ENCODE data around the gene EVI5L.
"Not testable (repeated sequence)": the region's sequence is repeated elsewhere in the genome, so short reads cannot be mapped to it uniquely, and the experiment has no call there.

EVI5L gene

DNA sequence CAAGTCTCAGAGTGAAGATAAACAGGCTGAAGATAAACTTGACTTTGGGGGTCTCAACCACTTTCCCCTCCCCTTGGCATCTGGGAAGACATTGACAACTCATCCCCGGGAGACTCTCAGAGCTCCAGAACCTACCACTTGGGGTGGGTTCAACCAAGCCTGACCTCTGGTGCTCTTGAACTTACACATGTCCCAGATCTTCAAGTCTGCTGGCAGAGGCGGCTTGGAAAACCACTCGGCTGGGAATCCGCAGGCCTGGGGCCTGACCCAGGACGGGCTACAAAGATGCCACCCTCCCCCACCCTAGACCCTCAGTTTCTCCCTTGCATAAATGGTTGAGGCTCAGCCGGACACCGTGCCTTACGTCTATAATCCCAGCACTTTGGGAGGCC is 58.8 kb downstream of the EVI5L start:
- ATAC-seq (replicated peaks), result no peak
- peaks cover 0 to 1% of the 10 kb centered on the region in 2 donors for H3K36me3 Mint-ChIP-seq
- peaks cover 0 to 2% of the 10 kb centered on the region in 2 donors for H3K9me3 Mint-ChIP-seq

DNA sequence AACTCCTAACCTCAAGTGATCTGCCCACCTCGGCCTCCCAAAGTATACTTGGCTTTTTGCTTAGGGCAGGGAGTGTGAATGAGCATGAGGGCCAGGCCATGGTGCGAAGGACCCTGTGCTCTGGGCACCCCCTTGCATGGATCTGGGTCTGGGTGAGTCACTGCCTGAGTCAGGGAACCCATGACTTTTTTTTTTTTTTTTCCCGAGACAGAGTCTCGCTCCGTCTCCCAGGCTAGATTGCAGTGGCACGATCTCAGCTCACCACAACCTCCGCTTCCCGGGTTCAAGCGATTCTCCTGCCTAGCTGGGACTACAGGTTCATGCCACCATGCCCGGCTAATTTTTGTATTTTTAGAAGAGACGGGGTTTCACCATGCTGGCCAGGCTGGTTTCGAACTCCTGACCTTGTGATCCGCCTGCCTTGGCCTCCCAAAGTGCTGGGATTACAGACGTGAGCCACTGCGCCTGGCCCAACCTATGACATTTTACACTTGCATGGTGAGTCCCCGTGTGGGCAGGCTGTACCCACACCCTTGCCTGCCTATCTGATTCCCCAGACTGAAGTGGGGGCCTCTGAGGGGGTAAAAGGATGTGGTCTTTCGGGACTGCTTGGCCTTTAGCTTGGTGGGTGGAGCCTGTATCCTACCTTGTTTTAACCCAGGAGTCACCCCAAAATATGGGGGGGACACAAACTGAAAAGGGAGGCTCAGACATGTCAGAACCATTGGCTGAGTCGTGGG is 63.5 kb downstream of the EVI5L start:
- not testable (repeated sequence) for H3K9me3 Mint-ChIP-seq; H3K4me1 Mint-ChIP-seq; H3K36me3 Mint-ChIP-seq; DNase-seq; ATAC-seq (replicated peaks); H3K4me3 Mint-ChIP-seq; H3K27ac Mint-ChIP-seq
- peaks cover 31 to 44% of the 10 kb centered on the region in 2 donors for H3K27me3 Mint-ChIP-seq

More for the DNA sequence above, 58.8 kb downstream of the EVI5L start:
- Mint-ChIP-seq H3K4me1 (peaks cover 0 to 3% of the 10 kb centered on the region in 2 donors), H3K27ac (no peak overlapping the region), H3K4me3 (no peak overlapping the region), H3K27me3 (peaks cover 25 to 37% of the 10 kb centered on the region in 2 donors)
- no peak for DNase-seq

DNA sequence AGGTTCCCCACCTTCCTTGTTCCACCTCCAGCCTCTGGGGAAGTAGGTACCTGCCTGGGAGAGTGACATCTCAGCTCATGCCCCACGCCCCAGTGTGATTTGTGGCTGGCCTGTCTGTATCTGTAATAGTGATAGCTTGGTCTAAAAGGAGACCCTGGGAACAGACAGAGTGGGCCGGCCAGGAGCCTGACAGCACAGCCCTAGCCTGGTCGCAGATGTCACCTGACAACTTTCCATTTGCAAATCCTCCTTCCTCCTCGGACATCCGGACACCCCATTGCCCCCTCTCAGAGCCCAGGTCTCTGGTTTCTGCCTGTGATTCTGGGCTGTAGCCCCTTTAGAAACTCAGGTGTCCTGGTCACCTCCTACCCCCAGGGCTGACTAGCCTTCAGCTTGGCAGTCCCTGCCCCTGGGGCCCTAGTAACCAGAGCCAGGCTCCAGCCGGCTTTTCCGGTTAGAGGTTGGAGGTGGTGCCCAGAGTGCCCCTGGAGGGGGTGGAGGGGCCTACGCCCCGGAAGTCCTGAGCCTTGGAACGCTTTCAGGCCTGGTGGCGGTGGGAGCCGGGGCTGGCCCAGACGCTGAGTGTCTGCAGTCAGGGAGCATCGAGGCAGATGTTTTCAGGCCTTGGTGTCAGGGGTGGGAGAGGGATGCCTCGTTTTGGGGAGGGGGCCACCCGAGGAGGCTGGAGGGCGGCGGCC is 64.7 kb downstream of the EVI5L start:
- Mint-ChIP-seq H3K36me3 (no peaks in the 10 kb centered on the region), H3K9me3 (no peaks in the 10 kb centered on the region), H3K4me1 (peaks cover 0 to 1% of the 10 kb centered on the region in 2 donors)

DNA sequence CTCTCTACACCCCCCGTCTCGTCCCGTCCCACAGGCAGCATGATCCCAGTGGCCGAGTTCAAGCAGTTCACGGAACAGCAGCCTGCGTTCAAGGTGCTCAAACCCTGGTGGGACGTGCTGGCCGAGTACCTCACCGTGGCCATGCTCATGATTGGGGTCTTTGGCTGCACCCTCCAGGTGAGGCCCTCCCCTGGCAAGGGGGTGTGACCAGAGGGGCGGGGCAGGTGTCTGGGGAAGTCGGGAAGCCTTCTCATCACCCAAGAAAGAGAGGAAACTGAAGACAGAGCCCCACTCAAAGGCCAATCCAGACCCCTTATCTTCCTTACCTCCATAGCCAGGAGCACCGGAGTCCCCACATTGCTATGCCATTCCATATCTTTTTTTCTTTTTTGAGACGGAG is 65.5 kb downstream of the EVI5L start:
- Mint-ChIP-seq H3K36me3 (no peaks in the 10 kb centered on the region), H3K27me3 (peaks cover 23 to 30% of the 10 kb centered on the region in 2 donors), H3K9me3 (no peaks in the 10 kb centered on the region), H3K4me3 (no peak overlapping the region), H3K4me1 (peaks cover 0 to 1% of the 10 kb centered on the region in 2 donors), H3K27ac (no peak overlapping the region)
- no peak for ATAC-seq (replicated peaks)
- no peak for DNase-seq

More for the DNA sequence above, 64.7 kb downstream of the EVI5L start:
- H3K27ac Mint-ChIP-seq, result no peak overlapping the region
- peaks cover 26 to 33% of the 10 kb centered on the region in 2 donors for H3K27me3 Mint-ChIP-seq
- ATAC-seq (replicated peaks) (no peak), DNase-seq (no peak)
- no peak overlapping the region for H3K4me3 Mint-ChIP-seq

DNA sequence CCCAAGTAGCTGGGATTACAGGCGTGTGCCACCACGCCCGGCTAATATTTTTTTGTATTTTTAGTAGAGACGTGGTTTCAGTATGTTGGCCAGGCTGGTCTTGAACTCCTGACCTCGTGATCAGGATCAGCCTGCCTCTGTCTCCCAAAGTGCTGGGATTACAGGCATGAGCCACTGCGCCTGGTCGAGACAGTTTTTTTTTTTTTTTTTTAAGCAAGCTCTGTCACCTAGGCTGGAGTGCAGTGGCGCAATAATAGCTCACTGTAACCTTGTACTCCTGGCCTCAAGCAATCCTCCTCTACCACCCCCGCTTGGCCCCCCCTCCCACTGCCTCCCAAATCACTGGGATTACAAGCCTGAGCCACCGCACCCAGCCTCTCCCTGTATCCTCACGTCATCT is 67.3 kb downstream of the EVI5L start:
- H3K27me3 Mint-ChIP-seq, result peaks cover 19 to 23% of the 10 kb centered on the region in 2 donors
- peaks cover 2 to 6% of the 10 kb centered on the region in 2 donors for H3K4me1 Mint-ChIP-seq
- H3K4me3 Mint-ChIP-seq, result no peak overlapping the region
- H3K36me3 Mint-ChIP-seq, result no peaks in the 10 kb centered on the region
- DNase-seq, result no peak
- H3K9me3 Mint-ChIP-seq, result no peaks in the 10 kb centered on the region
- H3K27ac Mint-ChIP-seq, result no peak overlapping the region
- ATAC-seq (replicated peaks), result no peak

DNA sequence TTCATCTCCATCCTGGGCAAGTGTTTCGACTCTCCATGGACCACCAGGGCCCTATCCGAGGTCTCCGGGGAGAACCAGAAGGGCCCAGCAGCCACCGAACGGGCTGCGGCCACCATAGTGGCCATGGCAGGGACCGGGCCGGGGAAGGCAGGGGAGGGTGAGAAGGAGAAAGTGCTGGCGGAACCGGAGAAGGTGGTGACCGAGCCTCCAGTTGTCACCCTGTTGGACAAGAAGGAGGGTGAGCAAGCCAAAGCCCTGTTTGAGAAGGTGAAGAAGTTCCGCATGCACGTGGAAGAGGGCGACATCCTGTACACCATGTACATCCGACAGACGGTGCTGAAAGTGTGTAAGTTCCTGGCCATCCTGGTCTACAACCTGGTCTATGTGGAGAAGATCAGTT is 68.9 kb downstream of the EVI5L start:
- H3K4me1 Mint-ChIP-seq, result peaks cover 14 to 20% of the 10 kb centered on the region in 2 donors
- no peak overlapping the region for H3K27ac Mint-ChIP-seq
- H3K9me3 Mint-ChIP-seq, result no peaks in the 10 kb centered on the region

DNA sequence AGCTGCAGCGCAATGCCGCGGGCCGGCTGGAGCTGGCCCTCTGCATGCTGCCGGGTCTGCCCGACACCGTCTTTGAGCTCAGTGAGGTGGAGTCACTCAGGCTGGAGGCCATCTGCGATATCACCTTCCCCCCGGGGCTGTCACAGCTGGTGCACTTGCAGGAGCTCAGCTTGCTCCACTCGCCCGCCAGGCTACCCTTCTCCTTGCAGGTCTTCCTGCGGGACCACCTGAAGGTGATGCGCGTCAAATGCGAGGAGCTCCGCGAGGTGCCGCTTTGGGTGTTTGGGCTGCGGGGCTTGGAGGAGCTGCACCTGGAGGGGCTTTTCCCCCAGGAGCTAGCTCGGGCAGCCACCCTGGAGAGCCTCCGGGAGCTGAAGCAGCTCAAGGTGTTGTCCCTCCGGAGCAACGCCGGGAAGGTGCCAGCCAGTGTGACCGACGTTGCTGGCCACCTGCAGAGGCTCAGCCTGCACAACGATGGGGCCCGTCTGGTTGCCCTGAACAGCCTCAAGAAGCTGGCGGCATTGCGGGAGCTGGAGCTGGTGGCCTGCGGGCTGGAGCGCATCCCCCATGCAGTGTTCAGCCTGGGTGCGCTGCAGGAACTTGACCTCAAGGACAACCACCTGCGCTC is 69.8 kb downstream of the EVI5L start:
- peaks cover 2 to 11% of the 10 kb centered on the region in 2 donors for H3K36me3 Mint-ChIP-seq
- H3K4me3 Mint-ChIP-seq, result no peak overlapping the region
- peaks cover 11 to 13% of the 10 kb centered on the region in 2 donors for H3K27me3 Mint-ChIP-seq
- H3K9me3 Mint-ChIP-seq, result no peaks in the 10 kb centered on the region
- no peak for DNase-seq
- ATAC-seq (replicated peaks), result no peak
- H3K4me1 Mint-ChIP-seq, result peaks cover 18 to 26% of the 10 kb centered on the region in 2 donors
- H3K27ac Mint-ChIP-seq, result no peak overlapping the region

More for the DNA sequence above, 68.9 kb downstream of the EVI5L start:
- H3K27me3 Mint-ChIP-seq, result peaks cover 17 to 22% of the 10 kb centered on the region in 2 donors
- peaks cover 2 to 6% of the 10 kb centered on the region in 2 donors for H3K36me3 Mint-ChIP-seq
- no peak for DNase-seq
- no peak overlapping the region for H3K4me3 Mint-ChIP-seq
- no peak for ATAC-seq (replicated peaks)

DNA sequence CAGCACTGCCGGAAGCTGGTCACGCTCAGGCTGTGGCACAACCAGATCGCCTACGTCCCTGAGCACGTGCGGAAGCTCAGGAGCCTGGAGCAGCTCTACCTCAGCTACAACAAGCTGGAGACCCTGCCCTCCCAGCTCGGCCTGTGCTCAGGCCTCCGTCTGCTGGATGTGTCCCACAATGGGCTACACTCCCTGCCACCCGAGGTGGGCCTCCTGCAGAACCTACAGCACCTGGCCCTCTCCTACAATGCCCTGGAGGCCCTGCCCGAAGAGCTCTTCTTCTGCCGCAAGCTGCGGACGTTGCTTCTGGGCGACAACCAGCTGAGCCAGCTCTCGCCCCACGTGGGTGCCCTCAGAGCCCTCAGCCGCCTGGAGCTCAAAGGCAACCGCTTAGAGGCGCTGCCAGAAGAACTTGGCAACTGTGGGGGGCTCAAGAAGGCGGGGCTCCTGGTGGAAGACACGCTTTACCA is 70.4 kb downstream of the EVI5L start:
- ATAC-seq (replicated peaks), result no peak
- H3K9me3 Mint-ChIP-seq, result no peaks in the 10 kb centered on the region
- DNase-seq, result no peak
- H3K27ac Mint-ChIP-seq, result no peak overlapping the region
- peaks cover 5 to 7% of the 10 kb centered on the region in 2 donors for H3K27me3 Mint-ChIP-seq
- no peak overlapping the region for H3K4me3 Mint-ChIP-seq
- peaks cover 22 to 31% of the 10 kb centered on the region in 2 donors for H3K4me1 Mint-ChIP-seq
- H3K36me3 Mint-ChIP-seq, result peaks cover 2 to 15% of the 10 kb centered on the region in 2 donors

DNA sequence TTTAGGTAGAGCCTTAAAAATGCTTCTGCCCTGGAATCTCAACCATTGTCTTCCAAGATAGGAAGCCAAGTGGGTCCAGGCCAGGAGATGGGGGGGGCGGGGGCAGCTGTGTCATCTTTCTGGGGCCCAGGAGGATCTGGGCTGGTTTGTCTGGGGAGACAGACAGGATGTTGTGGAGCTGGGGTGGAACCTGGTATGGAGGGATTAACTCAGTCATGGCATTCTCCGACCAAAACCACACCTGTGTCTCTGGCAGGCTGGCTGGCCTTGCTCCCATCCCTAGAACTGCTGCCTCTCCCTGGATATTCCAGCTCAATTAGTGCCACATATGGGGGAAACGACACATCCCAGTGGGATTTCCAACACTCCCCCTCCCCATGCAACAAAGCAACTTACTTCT is 70.9 kb downstream of the EVI5L start:
- Mint-ChIP-seq H3K4me3 (no peak overlapping the region), H3K27ac (no peak overlapping the region), H3K9me3 (no peaks in the 10 kb centered on the region), H3K36me3 (peaks cover 7 to 20% of the 10 kb centered on the region in 2 donors), H3K4me1 (peaks cover 26 to 36% of the 10 kb centered on the region in 2 donors), H3K27me3 (peaks cover under 1 to 6% of the 10 kb centered on the region in 2 donors)
- DNase-seq, result no peak
- no peak for ATAC-seq (replicated peaks)

DNA sequence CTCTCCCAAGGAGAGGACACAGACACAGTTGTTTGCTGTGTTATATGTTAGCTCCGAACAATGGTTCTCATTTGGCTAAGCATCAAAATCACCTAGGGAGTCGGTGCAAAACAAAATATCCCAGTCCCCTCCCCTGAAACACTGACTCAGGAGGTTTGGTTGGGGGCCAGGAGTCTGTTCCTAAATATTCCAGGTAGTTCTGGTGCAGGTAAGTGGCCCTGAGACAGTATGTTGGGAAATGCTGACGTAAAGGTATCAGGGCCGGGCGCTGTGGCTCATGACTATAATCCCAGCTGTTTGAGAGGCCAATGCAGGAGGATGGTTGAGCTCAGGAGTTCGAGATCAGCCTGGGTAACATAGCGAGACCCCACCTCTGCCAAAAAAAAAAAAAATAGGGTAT is 71.3 kb downstream of the EVI5L start:
- no peak overlapping the region for H3K4me3 Mint-ChIP-seq

DNA sequence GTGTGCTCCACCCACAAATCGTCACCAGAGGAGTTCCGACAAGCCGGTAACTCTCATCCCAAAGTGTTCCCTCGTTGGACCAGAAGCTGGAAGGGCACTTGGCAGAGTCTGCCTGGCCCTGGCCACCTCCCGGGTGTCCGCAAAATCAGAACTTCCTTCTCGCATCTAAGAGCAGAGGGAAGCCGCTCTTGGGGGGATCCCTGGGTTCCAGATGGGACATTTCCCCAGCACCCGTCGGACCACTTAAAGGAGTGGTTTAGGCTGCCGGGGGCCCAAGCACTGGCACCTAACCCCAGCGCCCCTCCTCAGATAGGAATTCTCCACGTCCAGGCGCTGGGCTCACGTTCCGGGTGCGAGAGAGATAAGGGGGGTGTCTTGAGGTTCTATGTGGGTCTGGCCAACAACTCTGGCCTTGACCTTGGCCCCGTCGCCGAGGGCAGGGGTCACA is 72.8 kb downstream of the EVI5L start:
- H3K4me3 Mint-ChIP-seq, result peak overlapping the region; percentile 92 to 96
- peaks cover 0 to under 1% of the 10 kb centered on the region in 2 donors for H3K27me3 Mint-ChIP-seq
- ATAC-seq (replicated peaks), result no peak
- peaks cover 31 to 47% of the 10 kb centered on the region in 2 donors for H3K4me1 Mint-ChIP-seq
- H3K27ac Mint-ChIP-seq, result peak overlapping the region; percentile 95
- peaks cover 16 to 31% of the 10 kb centered on the region in 2 donors for H3K36me3 Mint-ChIP-seq
- DNase-seq, result no peak
- H3K9me3 Mint-ChIP-seq, result no peaks in the 10 kb centered on the region

More for the DNA sequence above, 71.3 kb downstream of the EVI5L start:
- Mint-ChIP-seq H3K36me3 (peaks cover 9 to 23% of the 10 kb centered on the region in 2 donors), H3K27me3 (peaks cover 0 to 6% of the 10 kb centered on the region in 2 donors), H3K27ac (no peak overlapping the region), H3K4me1 (peaks cover 27 to 40% of the 10 kb centered on the region in 2 donors), H3K9me3 (no peaks in the 10 kb centered on the region)
- no peak for DNase-seq
- no peak for ATAC-seq (replicated peaks)

DNA sequence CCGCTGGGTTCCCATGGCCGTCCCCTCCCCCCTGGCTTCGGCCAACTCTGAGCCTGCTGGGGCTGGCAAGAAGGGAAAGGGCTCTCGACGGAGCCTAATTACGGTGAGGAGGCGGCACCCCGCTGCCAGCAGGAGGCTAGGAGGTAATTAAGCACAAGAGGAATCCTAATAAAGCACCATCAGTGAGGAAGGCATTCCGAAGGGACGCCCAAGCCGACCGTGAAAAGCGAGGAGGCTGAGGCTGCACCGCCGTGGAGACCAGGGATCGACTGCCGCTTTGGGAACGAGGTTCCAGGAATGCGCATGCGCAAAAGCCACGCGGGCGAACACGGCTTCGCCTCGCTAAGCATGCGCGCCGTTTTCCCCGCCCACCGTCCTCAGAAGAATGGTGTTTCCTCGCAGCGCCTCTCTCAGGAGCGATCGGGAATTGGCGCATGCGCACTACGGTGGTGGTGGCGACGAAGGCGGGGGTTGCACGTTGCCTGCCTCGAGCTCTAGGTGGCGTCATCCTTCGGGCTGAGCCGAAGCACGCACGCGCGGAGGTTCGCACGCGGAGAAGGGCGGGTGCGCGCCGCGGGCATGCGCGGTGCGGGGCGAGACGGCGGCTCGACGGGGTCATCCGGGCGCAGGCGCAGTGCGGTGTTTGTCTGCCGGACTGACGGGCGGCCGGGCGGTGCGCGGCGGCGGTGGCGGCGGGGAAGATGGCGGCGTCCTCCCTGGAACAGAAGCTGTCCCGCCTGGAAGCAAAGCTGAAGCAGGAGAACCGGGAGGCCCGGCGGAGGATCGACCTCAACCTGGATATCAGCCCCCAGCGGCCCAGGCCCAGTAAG is 73.4 kb downstream of the EVI5L start, which contains the start of gene MAP2K7:
TSS of gene MAP2K7 (plus strand) at position 634 of the 830 bp plus-strand sequence. CDS start at position 702, 68 bp downstream.
- peaks cover 16 to 31% of the 10 kb centered on the region in 2 donors for H3K36me3 Mint-ChIP-seq
- H3K27me3 Mint-ChIP-seq, result no peaks in the 10 kb centered on the region
- ATAC-seq (replicated peaks) (peak; percentile 84 to 86), DNase-seq (peak; percentile 100)
- H3K27ac Mint-ChIP-seq, result peak within 1 kb of the TSS; percentile 95
- no peaks in the 10 kb centered on the region for H3K9me3 Mint-ChIP-seq
- H3K4me3 Mint-ChIP-seq, result peak within 1 kb of the TSS; percentile 93 to 96
- H3K4me1 Mint-ChIP-seq, result peaks cover 31 to 51% of the 10 kb centered on the region in 2 donors

Measured in stimulated activated naive B cell treated with anti-CD40 and anti-IgM and Interleukin-4, amounts not matched to agents 10 μg/mL and 1 μg/mL and 100 μg/mL, for 72 hours (primary cell).